HCT116 (cell line): ENCODE measurements around the gene RNF180. TPM values are rescaled to one million over a fixed set of nuclear protein-coding genes. Genes with fewer than 3 reads are reported as not detected.

ENCODE experiments used
- ATAC-seq: fragments of 200-7000 bp; cut with Tn5 transposase; 2 replicates; pipeline ENCODE4 v1.9.1; 2020; ENCODE audit warnings: mild to moderate bottlenecking, moderate library complexity
- BruUV-seq: library from RNA; stranded (reverse); fragments of 400-500 nt; replicated peaks from 2 replicates; lab custom pipeline; 2021; lab: Mats Ljungman, UMichigan
- CTCF ChIA-PET: fragments of 300-600 bp; sonication (Branson Sonifier 250); formaldehyde crosslinking; loops from one replicate; lab custom pipeline; 2021; ENCODE audit warnings: antibody characterized with exemption; lab: Charles Lee
- POLR2A ChIA-PET: fragments of 300-600, 350-600 bp; sonication (Branson Sonifier 250); formaldehyde crosslinking; loops from one replicate; lab custom pipeline; 2021; ENCODE audit warnings: antibody characterized with exemption; lab: Charles Lee
- RAD21 ChIA-PET, 2 experiments: fragments of 300-600 bp; sonication (Branson Sonifier 250); formaldehyde crosslinking; loops; one replicate each; lab custom pipeline; 2023; ENCODE audit warnings: low total read pairs in 2 of 2; ENCODE audit not compliant: uncharacterized antibody in 2 of 2, unreplicated experiment in 2 of 2, low non-redundant PET in 1 of 2; lab: Charles Lee
- DNase-seq: peaks from one replicate; pipeline ENCODE4 v3.0.0-alpha.2; 2010; ENCODE audit warnings: low read depth, low spot score
- H2AFZ ChIP-seq: fragments of 200-600 bp; shearing (Covaris generic), sonication (generic); 2 replicates; pipeline ENCODE4 v1.6.1; 2017; ENCODE audit warnings: low read depth, mixed run types, mixed read lengths, antibody characterized with exemption, low read length; ENCODE audit not compliant: poor library complexity, severe bottlenecking
- H3K27ac ChIP-seq: 2 replicates; pipeline ENCODE4 v1.5.1; 2012; ENCODE audit warnings: low read depth, low read length
- H3K27me3 ChIP-seq: fragments of 200-600 bp; sonication (generic); 2 replicates; pipeline ENCODE4 v1.6.1; 2016; ENCODE audit warnings: mixed run types, low read length, mixed read lengths; ENCODE audit not compliant: insufficient read depth
- H3K36me3 ChIP-seq, 2 experiments: fragments of 200-500 bp in 1 of 2; fragments of 200-600 bp in 1 of 2; sonication (Bioruptor generic) in 1 of 2; sonication (generic) in 1 of 2; 2 replicates each; pipeline versions ENCODE4 v1.5.1 to v1.6.1; 2014 to 2016; ENCODE audit warnings: low read length in 2 of 2, inconsistent platforms in 1 of 2, mixed read lengths in 1 of 2, mixed run types in 1 of 2; ENCODE audit not compliant: insufficient read depth in 2 of 2, control insufficient read depth in 1 of 2
- H3K4me1 ChIP-seq, 2 experiments: fragments of 200-600 bp in 1 of 2; sonication (generic) in 1 of 2; 2 replicates each; pipeline versions ENCODE4 v1.5.1 to v1.6.1; 2012 to 2017; ENCODE audit warnings: low read length in 2 of 2, inconsistent platforms in 1 of 2, mild to moderate bottlenecking in 1 of 2, mixed read lengths in 1 of 2, mixed run types in 1 of 2, moderate library complexity in 1 of 2; ENCODE audit not compliant: insufficient read depth in 2 of 2, control insufficient read depth in 1 of 2
- H3K4me2 ChIP-seq: fragments of 200-600 bp; sonication (generic); 2 replicates; pipeline ENCODE4 v1.6.1; 2017; ENCODE audit warnings: mixed run types, low read length, mixed read lengths
- H3K4me3 ChIP-seq, 2 experiments: fragments of 200-600 bp in 1 of 2; sonication (generic) in 1 of 2; replicated peaks in 1 of 2; 2 replicates each; pipeline ENCODE4 v1.5.1; 2011 to 2016; ENCODE audit warnings: low read length in 2 of 2, control low read depth in 1 of 2, low read depth in 1 of 2, mild to moderate bottlenecking in 1 of 2, mixed read lengths in 1 of 2, mixed run types in 1 of 2
- H3K79me2 ChIP-seq: fragments of 200-600 bp; sonication (generic); 2 replicates; pipeline ENCODE4 v1.6.1; 2017; ENCODE audit warnings: mild to moderate bottlenecking, mixed run types, low read length, moderate library complexity, mixed read lengths; ENCODE audit not compliant: insufficient read depth
- H3K9ac ChIP-seq: fragments of 200-600 bp; sonication (generic); 2 replicates; pipeline ENCODE4 v1.6.1; 2016; ENCODE audit warnings: low read length, mixed read lengths
- H3K9me2 ChIP-seq: fragments of 200-600 bp; sonication (generic), shearing (Covaris generic); 2 replicates; pipeline ENCODE4 v1.6.1; 2017; ENCODE audit warnings: mixed run types, mild to moderate bottlenecking, moderate library complexity; ENCODE audit not compliant: insufficient read depth
- H3K9me3 ChIP-seq, 2 experiments: fragments of 200-500 bp in 1 of 2; fragments of 200-600 bp in 1 of 2; sonication (Bioruptor generic) in 1 of 2; sonication (generic) in 1 of 2; 2 replicates each; pipeline ENCODE4 v1.6.1; 2014 to 2017; ENCODE audit warnings: low read length in 2 of 2, mixed read lengths in 2 of 2, inconsistent platforms in 1 of 2, low read depth in 1 of 2, mild to moderate bottlenecking in 1 of 2, mixed run types in 1 of 2, moderate library complexity in 1 of 2; ENCODE audit not compliant: control insufficient read depth in 1 of 2, insufficient read depth in 1 of 2
- H4K20me1 ChIP-seq: fragments of 200-600 bp; sonication (generic), shearing (Covaris generic); 2 replicates; pipeline ENCODE4 v1.6.1; 2017; ENCODE audit warnings: mixed run types, mild to moderate bottlenecking, moderate library complexity; ENCODE audit not compliant: insufficient read depth
- CBX3 ChIP-seq: IDR thresholded peaks from 2 replicates; pipeline ENCODE4 v1.6.1; 2012; ENCODE audit warnings: low read depth
- CEBPB ChIP-seq: IDR thresholded peaks from 2 replicates; pipeline ENCODE4 v1.6.1; 2012; ENCODE audit warnings: low read depth
- EGR1 ChIP-seq: IDR thresholded peaks from 2 replicates; pipeline ENCODE4 v1.6.1; 2012; ENCODE audit warnings: low read depth
- EZH2 ChIP-seq: fragments of 200-600 bp; sonication (generic); IDR thresholded peaks from 2 replicates; pipeline ENCODE4 v1.6.1; 2017; ENCODE audit warnings: antibody characterized with exemption, mixed run types
- FOSL1 ChIP-seq: IDR thresholded peaks from 2 replicates; pipeline ENCODE4 v1.6.1; 2012; ENCODE audit warnings: low read depth
- JUND ChIP-seq: IDR thresholded peaks from 2 replicates; pipeline ENCODE4 v1.6.1; 2012
- POLR2A ChIP-seq: IDR thresholded peaks from 2 replicates; pipeline ENCODE4 v1.7.0; 2011; ENCODE audit warnings: borderline replicate concordance; ENCODE audit not compliant: insufficient read depth, insufficient read length; ENCODE audit errors: extremely low read depth
- POLR2AphosphoS5 ChIP-seq: IDR thresholded peaks from 2 replicates; pipeline ENCODE4 v1.6.1; 2011; ENCODE audit warnings: mild to moderate bottlenecking, low read depth, low read length, moderate library complexity
- RAD21 ChIP-seq: IDR thresholded peaks from 2 replicates; pipeline ENCODE4 v1.6.1; 2012; ENCODE audit warnings: low read depth, mild to moderate bottlenecking
- SIN3A ChIP-seq: IDR thresholded peaks from 2 replicates; pipeline ENCODE4 v1.6.1; 2012; ENCODE audit warnings: low read depth
- SP1 ChIP-seq: IDR thresholded peaks from 2 replicates; pipeline ENCODE4 v1.6.1; 2012; ENCODE audit warnings: low read depth
- TCF7L2 ChIP-seq: IDR thresholded peaks from 2 replicates; pipeline ENCODE4 v1.7.0; 2011; ENCODE audit warnings: borderline replicate concordance, inconsistent platforms; ENCODE audit not compliant: insufficient read depth, insufficient read length; ENCODE audit errors: extremely low read depth
- YY1 ChIP-seq: IDR thresholded peaks from 2 replicates; pipeline ENCODE4 v1.6.1; 2011; ENCODE audit warnings: low read length, low read depth, moderate library complexity, mild to moderate bottlenecking; ENCODE audit not compliant: insufficient replicate concordance; ENCODE audit errors: extremely low read depth
- intact Hi-C: fragments of 100-400 bp; cut with micrococcal nuclease; formaldehyde crosslinking; loops from 2 replicates; pipeline ENCODE4 v1.10.0; 2022
- total RNA-seq: library from RNA; stranded (reverse); gene quantifications from one replicate; pipeline ENCODE4 v1.2.1, GENCODE V29; 2021; ENCODE audit not compliant: unreplicated experiment
- TF ChIP-seq, protein P1 (sequence below): IDR thresholded peaks from 2 replicates; pipeline ENCODE4 v1.6.1; 2012
- TF ChIP-seq, protein P2 (sequence below): IDR thresholded peaks from 2 replicates; pipeline ENCODE4 v1.6.1; 2012; ENCODE audit warnings: low read depth
- TF ChIP-seq, protein P3 (sequence below): IDR thresholded peaks from 2 replicates; pipeline ENCODE4 v1.6.1; 2011; ENCODE audit warnings: mild to moderate bottlenecking, low read length, moderate library complexity; ENCODE audit not compliant: insufficient replicate concordance; ENCODE audit errors: extremely low read depth
- TF ChIP-seq, protein P4 (sequence below): IDR thresholded peaks from 2 replicates; pipeline ENCODE4 v1.6.1; 2012

Gene RNF180
- total RNA-seq, 1 experiment from 2014 or later = not detected

DNA sequence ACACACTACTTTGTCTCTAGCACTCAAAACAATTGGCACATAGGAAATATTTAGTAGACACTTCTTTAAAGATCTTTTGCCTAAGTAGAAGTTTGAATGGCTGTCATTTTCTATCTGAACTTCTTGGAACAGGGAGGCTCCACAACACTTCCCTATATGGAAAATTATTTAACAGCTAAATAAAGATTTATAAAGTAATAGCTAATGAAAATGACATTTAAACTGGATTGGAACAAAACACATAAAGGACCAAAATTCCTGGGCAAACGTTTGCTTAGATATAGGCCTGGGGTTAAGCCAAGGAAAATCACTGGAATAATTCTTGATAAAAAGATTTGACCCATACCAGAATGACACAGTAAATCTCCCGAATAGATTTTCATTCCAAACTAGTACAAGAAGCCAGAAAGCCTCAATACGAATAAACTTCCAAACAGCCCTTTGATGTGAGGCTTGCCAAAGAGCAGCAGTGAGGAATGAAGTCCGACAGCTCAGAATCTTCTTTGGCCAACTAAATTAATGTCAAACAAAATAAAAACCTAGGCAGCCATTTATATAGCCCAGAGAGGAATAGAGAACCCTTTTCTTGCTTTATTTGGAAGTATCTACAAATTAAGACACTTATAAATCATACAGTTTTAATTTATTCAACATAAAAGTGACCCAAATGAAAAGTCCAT, 20.3 kb upstream of the RNF180 start:
- TF ChIP-seq EZH2 (no peak), RAD21 (no peak), TCF7L2 (no peak), YY1 (no peak), CEBPB (no peak), SIN3A (no peak), POLR2A (no peak), EGR1 (no peak), POLR2AphosphoS5 (no peak), FOSL1 (no peak), CBX3 (no peak), JUND (no peak), SP1 (no peak)
- TF ChIP-seq, protein P1, sequence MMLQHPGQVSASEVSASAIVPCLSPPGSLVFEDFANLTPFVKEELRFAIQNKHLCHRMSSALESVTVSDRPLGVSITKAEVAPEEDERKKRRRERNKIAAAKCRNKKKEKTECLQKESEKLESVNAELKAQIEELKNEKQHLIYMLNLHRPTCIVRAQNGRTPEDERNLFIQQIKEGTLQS = no peak
- TF ChIP-seq, protein P2, sequence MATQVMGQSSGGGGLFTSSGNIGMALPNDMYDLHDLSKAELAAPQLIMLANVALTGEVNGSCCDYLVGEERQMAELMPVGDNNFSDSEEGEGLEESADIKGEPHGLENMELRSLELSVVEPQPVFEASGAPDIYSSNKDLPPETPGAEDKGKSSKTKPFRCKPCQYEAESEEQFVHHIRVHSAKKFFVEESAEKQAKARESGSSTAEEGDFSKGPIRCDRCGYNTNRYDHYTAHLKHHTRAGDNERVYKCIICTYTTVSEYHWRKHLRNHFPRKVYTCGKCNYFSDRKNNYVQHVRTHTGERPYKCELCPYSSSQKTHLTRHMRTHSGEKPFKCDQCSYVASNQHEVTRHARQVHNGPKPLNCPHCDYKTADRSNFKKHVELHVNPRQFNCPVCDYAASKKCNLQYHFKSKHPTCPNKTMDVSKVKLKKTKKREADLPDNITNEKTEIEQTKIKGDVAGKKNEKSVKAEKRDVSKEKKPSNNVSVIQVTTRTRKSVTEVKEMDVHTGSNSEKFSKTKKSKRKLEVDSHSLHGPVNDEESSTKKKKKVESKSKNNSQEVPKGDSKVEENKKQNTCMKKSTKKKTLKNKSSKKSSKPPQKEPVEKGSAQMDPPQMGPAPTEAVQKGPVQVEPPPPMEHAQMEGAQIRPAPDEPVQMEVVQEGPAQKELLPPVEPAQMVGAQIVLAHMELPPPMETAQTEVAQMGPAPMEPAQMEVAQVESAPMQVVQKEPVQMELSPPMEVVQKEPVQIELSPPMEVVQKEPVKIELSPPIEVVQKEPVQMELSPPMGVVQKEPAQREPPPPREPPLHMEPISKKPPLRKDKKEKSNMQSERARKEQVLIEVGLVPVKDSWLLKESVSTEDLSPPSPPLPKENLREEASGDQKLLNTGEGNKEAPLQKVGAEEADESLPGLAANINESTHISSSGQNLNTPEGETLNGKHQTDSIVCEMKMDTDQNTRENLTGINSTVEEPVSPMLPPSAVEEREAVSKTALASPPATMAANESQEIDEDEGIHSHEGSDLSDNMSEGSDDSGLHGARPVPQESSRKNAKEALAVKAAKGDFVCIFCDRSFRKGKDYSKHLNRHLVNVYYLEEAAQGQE = no peak
- TF ChIP-seq, protein P3, sequence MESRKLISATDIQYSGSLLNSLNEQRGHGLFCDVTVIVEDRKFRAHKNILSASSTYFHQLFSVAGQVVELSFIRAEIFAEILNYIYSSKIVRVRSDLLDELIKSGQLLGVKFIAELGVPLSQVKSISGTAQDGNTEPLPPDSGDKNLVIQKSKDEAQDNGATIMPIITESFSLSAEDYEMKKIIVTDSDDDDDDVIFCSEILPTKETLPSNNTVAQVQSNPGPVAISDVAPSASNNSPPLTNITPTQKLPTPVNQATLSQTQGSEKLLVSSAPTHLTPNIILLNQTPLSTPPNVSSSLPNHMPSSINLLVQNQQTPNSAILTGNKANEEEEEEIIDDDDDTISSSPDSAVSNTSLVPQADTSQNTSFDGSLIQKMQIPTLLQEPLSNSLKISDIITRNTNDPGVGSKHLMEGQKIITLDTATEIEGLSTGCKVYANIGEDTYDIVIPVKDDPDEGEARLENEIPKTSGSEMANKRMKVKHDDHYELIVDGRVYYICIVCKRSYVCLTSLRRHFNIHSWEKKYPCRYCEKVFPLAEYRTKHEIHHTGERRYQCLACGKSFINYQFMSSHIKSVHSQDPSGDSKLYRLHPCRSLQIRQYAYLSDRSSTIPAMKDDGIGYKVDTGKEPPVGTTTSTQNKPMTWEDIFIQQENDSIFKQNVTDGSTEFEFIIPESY = no peak
- TF ChIP-seq, protein P4, sequence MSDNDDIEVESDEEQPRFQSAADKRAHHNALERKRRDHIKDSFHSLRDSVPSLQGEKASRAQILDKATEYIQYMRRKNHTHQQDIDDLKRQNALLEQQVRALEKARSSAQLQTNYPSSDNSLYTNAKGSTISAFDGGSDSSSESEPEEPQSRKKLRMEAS = no peak
- ATAC-seq = no peak
- no peak overlapping the region for H3K9ac ChIP-seq
- ChIA-PET CTCF (no interaction called here), RAD21 (no interaction called here), POLR2A (no interaction called here)
- DNase-seq = no peak
- no peak overlapping the region for H3K4me2 ChIP-seq
- no peak overlapping the region for H3K4me3 ChIP-seq
- H3K4me1 ChIP-seq = no peaks in the 10 kb centered on the region
- no peaks in the 10 kb centered on the region for H3K79me2 ChIP-seq
- no peaks in the 10 kb centered on the region for H4K20me1 ChIP-seq
- no peaks in the 10 kb centered on the region for H3K27me3 ChIP-seq
- intact Hi-C loops = loop anchor here (5.0 to 10.0 kb wide), 2 partner anchors 467 to 639 kb away; no protein-coding TSS in a partner anchor
- no peaks in the 10 kb centered on the region for H3K9me3 ChIP-seq
- H3K27ac ChIP-seq = no peak overlapping the region
- no peaks in the 10 kb centered on the region for H3K9me2 ChIP-seq
- H3K36me3 ChIP-seq = no peaks in the 10 kb centered on the region
- BruUV-seq = no TSS peak
- no peak overlapping the region for H2AFZ ChIP-seq
